ENCODE measurements around the gene EVI5. TPM values are rescaled to one million over a fixed set of nuclear protein-coding genes. Genes with fewer than 3 reads are reported as not detected.
"Not testable (repeated sequence)": the region's sequence is repeated elsewhere in the genome, so short reads cannot be mapped to it uniquely, and the experiment has no call there.

EVI5 gene
- total RNA-seq, 2 donors from 2014 or later, result 33.0 to 37.7 TPM

DNA sequence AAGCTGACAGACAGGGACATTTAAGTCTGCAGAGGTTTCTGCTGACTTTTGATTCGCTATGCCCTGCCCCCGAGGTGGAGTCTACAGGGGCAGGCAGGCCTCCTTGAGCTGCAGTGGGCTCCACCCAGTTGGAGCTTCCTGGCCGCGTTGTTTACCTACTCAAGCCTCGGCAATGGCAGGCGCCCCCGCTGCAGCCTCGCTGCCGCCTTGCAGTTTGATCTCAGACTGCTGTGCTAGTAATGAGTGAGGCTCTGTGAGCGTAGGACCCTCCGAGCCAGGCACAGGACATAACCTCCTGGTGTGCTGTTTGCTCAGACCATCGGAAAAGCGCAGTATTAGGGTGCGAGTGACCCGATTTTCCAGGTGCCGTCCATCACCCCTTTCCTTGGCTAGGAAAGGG lies 149.7 kb downstream of the EVI5 start:
- ATAC-seq; intact Hi-C loops (cut with DNase I, micrococcal nuclease); DNase-seq: not testable (repeated sequence)

DNA sequence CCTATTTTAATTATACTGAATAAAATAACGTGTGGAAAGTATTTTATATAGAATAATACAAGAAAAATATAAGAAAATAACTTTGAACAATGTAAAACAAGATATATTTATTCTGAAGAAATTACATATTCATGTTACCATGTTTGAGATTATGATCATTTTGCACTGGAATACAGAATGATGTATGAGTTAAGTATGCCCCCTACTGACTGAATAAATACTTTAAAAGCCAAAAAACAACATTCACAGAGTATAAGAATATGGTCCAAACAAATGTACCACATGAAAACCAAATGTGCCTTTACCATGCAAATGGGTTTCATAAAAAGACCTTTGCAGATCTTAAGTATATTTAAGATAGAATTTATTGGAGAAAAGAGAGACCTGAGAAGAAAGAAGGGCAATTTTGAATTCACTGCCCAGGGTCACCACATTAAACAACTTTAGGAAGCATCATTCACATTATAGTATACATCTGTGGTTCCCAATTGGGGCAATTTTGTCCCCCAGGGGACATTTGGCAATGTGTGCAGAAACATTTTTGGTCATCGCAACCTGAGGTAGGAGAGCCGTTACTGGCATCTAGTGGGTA lies 161.6 kb downstream of the EVI5 start:
- DNase-seq (no peak), ATAC-seq (peak; percentile 37)
- intact Hi-C loops (cut with DNase I, micrococcal nuclease), result no loop called here

DNA sequence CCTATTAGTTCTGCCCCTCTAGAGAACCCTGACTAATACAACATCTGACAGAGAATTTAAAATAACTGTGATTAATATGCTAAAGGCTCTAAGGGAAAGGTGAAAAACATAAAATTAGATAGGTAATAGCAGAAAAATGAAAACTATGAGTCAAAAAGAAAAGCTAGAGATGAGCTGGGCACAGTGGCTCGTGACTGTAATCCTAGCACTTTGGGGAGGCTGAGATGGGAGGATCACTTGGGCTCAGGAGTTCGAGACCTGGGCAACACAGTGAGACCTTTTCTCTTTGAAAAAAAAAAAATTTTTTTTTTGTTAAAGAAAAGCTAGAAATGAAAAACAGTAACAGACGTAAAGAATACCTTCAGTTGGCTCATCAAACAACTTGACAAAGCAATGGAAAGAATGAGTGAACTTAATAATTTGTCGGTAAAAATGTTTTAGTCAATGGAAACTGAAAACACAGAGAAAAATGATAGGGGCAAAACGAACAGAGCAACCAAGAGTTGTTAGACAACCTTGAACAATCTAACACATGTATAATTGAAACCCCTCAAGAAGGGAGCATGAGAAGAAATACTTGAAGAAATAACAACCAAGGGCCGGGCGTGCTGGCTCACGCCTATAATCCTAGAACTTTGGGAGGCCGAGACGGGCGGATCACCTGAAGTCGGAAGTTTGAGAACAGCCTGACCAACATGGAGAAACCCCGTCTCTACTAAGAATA lies 165.3 kb downstream of the EVI5 start:
- DNase-seq (no peak), ATAC-seq (no peak)
- intact Hi-C loops (cut with DNase I, micrococcal nuclease), result no loop called here

DNA sequence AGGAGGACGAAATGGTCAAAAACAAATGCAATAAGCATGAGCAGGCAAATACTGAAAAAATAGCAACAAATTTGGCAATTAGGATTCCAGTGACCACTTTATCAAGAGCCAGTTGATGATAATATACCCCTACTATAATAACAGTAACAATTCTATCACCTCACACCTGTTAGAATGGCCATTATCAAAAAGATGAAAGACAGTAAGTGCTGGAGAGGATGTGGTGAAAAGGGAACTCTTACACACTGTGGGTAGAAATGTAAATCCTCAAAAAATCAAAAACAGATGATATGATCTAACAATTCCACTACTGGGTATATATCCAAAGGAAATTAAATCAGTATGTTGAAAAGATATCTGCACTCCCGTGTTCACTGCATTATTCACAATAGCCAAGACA lies 183.9 kb downstream of the EVI5 start:
- DNase-seq (no peak), ATAC-seq (no peak)
- intact Hi-C loops (cut with DNase I, micrococcal nuclease), result no loop called here

DNA sequence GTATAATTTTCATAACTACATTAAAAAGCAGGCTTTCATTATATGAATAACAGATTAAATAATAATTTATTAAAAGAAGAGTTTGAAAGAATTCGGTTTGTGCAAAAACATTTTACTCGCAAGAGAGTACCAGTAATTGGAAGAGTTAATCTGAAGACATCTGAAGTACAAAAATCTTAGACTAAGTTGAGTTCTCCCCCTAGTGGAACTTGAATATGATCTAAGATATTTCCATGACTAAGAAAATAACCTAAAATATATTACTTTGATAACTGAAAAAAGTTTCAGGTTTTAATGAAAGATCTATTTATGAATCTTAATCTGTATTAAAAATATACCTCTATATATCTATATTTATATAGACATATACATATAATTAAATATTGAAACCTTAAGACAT lies 185.7 kb downstream of the EVI5 start:
- intact Hi-C loops (cut with DNase I, micrococcal nuclease), result no loop called here
- DNase-seq, result no peak
- ATAC-seq, result no peak

DNA sequence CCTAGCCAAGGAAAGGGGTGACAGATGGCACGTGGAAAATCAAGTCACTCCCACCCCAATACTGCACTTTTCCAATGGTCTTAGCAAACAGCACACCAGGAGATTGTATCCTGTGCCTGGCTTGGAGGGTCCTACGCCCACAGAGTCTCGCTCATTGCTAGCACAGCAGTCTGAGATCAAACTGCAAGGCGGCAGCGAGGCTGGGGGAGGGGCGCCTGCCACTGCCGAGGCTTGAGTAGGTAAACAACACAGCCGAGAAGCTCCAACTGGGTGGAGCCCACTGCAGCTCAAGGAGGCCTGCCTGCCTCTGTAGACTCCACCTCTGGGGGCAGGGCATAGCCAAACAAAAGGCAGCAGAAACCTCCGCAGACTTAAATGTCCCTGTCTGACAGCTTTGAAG lies 195.5 kb downstream of the EVI5 start:
- ATAC-seq; DNase-seq; intact Hi-C loops (cut with DNase I, micrococcal nuclease): not testable (repeated sequence)

DNA sequence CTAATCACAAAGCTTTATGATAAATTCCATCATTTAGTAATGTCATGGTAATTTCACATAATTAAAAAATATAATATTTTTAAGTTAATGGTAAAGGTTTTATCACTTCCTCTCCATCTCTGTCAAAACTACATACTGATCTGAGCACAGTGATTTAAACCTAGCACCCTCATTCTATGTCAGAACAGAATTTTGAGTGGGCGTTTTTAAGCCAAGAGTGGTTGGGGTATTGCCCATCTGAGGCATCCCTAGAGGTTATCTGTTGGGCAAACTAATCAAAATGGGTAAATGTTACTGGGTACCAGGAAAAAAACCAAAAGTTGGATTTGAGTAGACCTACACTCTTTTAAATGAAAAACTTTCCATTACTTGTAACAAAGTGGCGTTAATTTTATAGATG lies 197.5 kb downstream of the EVI5 start:
- ATAC-seq (no peak), DNase-seq (no peak)
- intact Hi-C loops (cut with DNase I, micrococcal nuclease), result no loop called here

DNA sequence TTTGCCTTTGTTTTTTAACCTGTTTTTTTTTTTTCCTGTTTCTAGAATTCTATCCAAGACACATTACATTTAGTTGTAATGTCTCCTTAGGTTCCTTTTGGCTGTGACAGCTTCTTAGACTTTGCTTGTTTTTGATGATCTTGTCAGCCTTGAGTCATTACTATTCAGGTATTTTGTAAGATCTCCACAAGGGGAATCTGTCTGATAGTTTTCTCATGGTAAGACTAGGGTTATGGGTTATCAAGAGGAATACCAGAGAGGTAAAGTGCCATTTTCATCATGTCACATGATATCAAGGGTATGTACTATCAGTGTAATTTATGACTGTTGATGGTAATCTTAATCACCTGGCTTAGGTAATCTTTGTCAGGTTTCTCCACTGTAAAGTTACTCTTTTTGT lies 199.1 kb downstream of the EVI5 start:
- intact Hi-C loops (cut with DNase I, micrococcal nuclease), result no loop called here
- DNase-seq (no peak), ATAC-seq (no peak)

DNA sequence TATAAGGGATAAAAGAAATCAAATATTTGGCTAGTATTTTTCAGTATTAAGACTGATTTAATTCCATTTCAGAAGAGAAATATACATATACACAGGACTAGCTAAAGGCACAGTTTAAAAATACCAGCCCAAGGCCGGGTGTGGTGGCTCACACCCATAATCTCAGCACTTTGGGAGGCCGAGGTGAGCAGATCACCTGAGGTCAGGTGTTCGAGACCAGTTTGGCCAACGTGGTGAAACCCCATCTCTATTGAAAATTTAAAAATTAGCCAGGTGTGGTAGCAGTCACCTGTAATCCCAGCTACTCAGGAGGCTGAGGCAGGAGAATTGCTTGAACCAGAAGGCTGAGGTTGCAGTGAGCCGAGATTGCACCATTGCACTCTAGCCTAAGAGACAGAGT lies 200.1 kb downstream of the EVI5 start:
- intact Hi-C loops (cut with DNase I, micrococcal nuclease); DNase-seq; ATAC-seq: not testable (repeated sequence)

DNA sequence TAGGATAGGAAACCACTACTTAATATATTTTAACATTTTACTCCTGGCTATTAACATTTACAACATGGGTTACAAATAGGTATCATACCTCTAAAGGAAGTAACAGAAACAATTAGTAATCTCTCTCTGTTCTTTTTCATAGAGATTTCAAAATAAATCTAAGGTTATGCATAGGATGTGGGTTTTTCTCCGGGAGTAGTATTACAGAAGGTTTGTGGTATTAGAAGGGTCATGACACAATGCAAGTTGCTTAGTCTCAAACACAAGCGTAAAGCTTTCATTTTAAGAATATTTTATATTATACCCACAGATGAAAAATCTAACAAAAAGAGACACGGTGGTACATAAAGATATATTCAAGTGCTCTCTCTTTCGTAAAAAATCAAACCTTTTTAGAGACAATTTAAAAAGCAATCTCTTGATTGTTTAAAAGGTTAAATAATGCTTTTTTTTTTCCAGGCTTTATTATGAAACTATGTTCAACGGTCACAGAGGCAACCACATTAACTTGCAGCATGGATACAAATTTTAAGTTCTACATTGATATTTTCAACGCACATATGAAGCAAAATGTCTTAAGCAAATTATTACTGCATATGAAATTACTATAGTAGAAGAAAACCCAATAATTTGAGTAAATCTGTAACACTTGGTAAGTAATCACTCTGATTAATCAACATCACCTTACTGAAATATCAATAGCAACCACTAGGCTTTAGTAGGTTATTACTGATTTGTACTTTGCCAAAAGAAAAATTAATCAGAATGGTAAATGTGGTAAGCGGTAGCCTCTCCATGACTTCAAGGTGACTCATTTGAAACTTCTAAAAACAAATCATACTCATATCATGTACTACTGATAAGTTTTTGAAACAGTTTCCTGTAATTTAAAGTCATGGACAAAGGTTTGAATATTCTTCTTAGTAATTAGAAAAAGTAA lies 200.8 kb downstream of the EVI5 start:
- ATAC-seq, result no peak
- no peak for DNase-seq
- intact Hi-C loops (cut with DNase I, micrococcal nuclease), result no loop called here

DNA sequence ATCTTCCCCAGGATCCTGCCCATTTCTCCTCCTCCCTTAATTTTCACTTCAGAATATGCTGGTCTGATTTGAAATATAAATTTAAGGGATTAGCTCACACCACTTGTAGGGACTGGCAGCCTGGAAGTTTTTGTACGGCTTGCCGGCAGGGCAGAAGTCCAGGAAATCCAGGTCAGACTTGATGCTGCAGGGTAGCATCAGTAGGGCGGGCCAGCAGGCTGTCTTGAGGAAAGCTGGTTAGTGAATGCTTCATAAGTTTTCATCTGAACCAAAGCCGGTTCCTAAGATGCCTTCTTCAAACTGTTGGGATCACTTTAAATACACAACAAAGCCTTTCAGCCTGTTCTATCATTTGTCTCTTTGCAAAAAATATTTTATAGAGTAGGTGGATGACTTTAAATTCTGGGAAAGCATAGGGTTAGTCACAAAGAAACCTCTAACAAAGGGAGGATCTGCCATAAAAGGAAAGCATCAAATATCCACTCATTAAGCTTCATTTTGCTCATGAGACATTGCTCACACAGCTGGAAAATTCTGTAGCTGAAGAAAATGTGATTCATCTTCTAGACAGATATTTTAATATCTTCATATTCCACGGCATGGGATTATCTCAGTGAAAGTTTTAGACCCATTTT lies 207.5 kb downstream of the EVI5 start:
- ATAC-seq, result no peak
- DNase-seq, result no peak
- intact Hi-C loops (cut with DNase I, micrococcal nuclease), result no loop called here

DNA sequence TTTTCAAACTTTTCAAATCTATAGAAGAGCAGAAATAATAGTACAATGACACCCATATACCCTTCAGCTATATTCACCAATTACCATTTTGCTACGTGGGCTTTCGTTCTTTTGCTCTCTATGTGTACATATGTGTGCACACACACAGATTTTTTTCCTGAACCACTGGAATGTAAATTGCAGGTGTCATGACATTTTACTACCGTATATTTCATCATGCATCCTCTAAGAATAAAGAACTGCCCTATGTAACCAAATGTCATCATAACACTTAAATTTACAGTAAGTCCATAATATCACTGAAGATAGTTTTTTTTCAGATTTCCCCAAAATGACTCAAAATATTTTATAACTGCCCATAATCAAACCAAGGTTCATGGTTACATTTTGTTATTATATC lies 209.8 kb downstream of the EVI5 start:
- intact Hi-C loops (cut with DNase I, micrococcal nuclease), result no loop called here
- no peak for ATAC-seq
- no peak for DNase-seq

DNA sequence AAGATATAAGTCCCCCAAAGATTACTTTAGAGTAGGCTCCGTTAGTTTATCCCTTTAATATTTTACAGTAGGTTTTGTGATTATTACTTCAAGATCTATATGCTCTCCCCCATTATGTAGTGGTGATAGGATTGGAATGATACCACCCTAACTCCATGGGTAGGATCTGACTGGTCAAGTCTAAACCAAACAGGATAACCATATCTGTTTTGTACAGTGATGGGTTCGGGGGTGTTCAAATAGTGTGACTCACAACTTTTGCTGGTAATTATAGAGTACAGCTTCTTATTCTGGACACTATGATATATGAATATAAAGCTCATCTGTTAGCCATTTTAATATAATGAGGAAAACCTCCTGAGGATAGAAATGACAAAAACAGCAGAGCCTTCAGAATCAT lies 212.4 kb downstream of the EVI5 start:
- DNase-seq, result no peak
- intact Hi-C loops (cut with DNase I, micrococcal nuclease), result no loop called here
- no peak for ATAC-seq

DNA sequence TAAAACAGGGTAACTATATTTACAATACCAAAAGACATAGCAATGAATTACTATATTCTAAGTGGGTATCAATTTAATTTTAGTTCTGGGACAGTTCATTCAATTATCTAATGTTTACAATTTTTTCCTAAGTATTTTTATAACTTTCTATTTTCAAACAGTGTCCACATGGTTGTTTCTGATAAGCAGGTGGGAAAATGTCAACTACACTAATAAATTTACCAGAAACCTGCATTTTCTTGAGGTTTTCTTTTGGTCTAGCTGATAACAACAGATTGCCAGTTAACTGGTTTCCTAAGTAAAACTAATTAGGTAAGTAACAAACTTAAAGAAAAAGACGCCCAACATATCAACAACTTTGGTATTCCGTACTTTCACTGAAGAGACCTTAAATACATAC lies 213.3 kb downstream of the EVI5 start:
- ATAC-seq, result no peak
- DNase-seq, result no peak
- intact Hi-C loops (cut with DNase I, micrococcal nuclease), result no loop called here

DNA sequence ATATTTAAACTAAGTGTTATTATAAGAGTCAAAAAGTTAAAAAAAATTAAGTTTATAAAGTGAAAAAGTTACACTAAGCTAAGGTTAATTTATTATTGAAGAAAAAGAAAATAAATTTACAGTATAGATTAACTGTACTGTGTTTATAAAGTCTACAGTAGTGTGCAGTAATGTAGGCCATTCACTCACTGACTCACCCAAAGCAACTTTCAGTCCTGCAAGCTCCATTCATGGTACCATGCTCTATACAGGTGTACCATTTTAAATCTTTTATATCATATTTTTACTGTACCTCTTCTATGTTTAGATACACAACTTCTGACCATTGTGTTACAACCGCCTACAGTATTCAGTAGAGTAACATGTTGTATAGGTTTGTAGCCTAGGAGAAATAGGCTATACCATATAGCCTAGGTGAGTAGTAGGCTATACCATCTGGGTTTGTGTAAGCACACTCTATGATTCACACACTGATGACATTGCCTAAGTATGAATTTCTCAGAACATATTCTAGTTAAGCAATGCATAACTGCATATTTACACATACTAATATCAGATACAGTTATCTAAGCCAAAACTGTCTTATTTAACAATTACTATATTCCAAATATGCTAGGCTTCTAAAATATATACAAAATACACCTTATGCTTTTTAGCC lies 217.6 kb downstream of the EVI5 start:
- DNase-seq, result no peak
- intact Hi-C loops (cut with DNase I, micrococcal nuclease), result no loop called here
- ATAC-seq, result no peak

DNA sequence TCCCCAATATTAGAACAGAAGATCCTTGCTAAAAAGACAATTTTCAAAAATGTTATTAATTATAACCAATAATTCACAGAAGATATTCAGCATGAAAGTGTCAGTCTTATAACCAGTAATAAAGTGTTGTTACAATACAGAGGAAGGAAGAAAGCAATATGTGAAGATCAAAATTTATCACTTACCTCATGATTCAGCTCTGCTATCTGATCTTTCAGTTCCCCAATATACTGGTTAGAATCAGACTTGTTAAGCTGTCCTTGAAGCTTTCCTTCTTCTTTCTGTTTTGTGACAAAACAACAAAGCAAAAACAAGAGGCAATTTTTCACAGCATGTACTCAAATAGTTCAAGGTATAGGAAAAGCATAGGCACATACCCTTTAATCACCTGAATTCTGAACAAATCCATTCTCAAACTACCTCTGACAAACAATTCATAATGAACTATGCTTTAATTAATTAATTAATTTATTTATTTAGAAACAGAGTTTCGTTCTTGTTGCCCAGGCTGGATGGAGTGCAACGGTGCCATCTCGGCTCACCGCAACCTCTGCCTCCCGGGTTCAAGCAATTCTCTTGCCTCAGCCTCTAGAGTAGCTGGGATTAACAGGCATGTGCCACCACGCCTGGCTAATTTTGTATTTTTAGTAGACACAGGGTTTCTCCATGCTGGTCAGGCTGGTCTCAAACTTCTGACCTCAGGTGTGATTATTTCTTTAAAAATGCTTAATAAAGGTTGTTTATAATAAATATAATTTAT lies 221.3 kb downstream of the EVI5 start:
- intact Hi-C loops (cut with DNase I, micrococcal nuclease), result no loop called here
- ATAC-seq (no peak), DNase-seq (no peak)

DNA sequence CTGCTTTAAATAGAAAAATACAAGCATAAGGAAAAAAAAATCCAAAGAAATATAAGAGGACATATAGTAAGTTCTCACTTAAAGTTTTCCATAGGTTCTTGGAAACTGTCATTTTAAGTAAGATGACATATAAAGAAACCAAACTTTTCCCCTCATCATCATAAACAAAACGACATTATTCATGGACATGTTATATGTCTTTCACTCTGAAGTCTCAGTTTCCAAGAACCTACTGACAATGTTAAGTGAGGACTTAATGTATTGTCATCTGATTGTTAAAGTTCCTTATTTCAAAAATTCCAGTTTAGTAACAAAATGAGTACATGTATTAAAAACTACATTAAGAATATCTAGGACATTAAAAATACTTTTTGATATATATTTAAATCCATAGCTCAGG lies 228.6 kb downstream of the EVI5 start:
- ATAC-seq, result no peak
- intact Hi-C loops (cut with DNase I, micrococcal nuclease), result no loop called here

DNA sequence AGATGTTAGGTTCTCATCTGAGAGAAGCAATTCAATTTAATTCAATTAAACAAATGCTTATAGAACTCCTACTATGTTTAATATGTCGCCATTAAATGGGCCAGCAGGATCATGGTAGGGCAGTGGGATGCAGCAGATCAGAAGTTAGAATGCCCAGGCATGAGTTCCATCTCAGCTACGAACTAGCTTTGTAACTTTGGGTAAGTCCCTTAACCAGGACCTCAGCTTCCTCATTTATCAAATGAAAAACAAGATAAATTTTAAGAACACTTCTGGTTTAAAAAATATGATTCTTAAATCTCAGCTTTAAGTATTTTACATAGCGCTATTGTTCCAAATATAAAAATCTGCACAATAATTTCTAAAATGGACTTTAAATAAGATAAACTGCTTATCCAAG lies 230.7 kb downstream of the EVI5 start:
- intact Hi-C loops (cut with DNase I, micrococcal nuclease), result no loop called here
- no peak for ATAC-seq
- DNase-seq, result no peak

More for the DNA sequence above, 228.6 kb downstream of the EVI5 start:
- DNase-seq, result no peak
